HG03460 (cell line): ENCODE results near the gene AIG1.
"Not testable (repeated sequence)": the region's sequence is repeated elsewhere in the genome, so short reads cannot be mapped to it uniquely, and the experiment has no call there.

Source experiments
- ATAC-seq: cut with Tn5 transposase; IDR thresholded peaks from one replicate; pipeline ENCODE4 v1.9.1; 2021; ENCODE audit not compliant: unreplicated experiment

Gene AIG1

GRCh38 chr6:143223895-143224294 is 163.2 kb downstream of the AIG1 start:
- ATAC-seq, result no peak

- ATAC-seq, result no peak
These were observed 163.8 kb downstream of the AIG1 start for GRCh38 chr6:143224516-143224915.

GRCh38 chr6:143225929-143226328 is 165.2 kb downstream of the AIG1 start:
- no peak for ATAC-seq

GRCh38 chr6:143227675-143228074 is 167.0 kb downstream of the AIG1 start:
- ATAC-seq, result no peak

GRCh38 chr6:143229400-143229799 is 168.7 kb downstream of the AIG1 start:
- no peak for ATAC-seq

- no peak for ATAC-seq
These were observed 172.2 kb downstream of the AIG1 start for GRCh38 chr6:143232849-143233248.

- no peak for ATAC-seq
These were observed 173.0 kb downstream of the AIG1 start for GRCh38 chr6:143233554-143234285.

- ATAC-seq, result no peak
These were observed 174.0 kb downstream of the AIG1 start for GRCh38 chr6:143234734-143235133.

- no peak for ATAC-seq
These were observed 175.6 kb downstream of the AIG1 start for GRCh38 chr6:143236151-143236798.

- no peak for ATAC-seq
These were observed 177.6 kb downstream of the AIG1 start for GRCh38 chr6:143238306-143238705.

GRCh38 chr6:143241111-143241510 is 180.4 kb downstream of the AIG1 start:
- no peak for ATAC-seq

GRCh38 chr6:143241911-143242310 is 181.2 kb downstream of the AIG1 start:
- no peak for ATAC-seq

GRCh38 chr6:143243786-143244185 is 183.1 kb downstream of the AIG1 start:
- ATAC-seq, result no peak

GRCh38 chr6:143245656-143246055 is 185.0 kb downstream of the AIG1 start:
- no peak for ATAC-seq

GRCh38 chr6:143246166-143246775 is 185.6 kb downstream of the AIG1 start:
- ATAC-seq, result not testable (repeated sequence)

GRCh38 chr6:143247586-143247985 is 186.9 kb downstream of the AIG1 start:
- no peak for ATAC-seq

GRCh38 chr6:143248359-143248758 is 187.7 kb downstream of the AIG1 start:
- ATAC-seq, result no peak

GRCh38 chr6:143251288-143251687 is 190.6 kb downstream of the AIG1 start:
- ATAC-seq, result no peak

GRCh38 chr6:143252961-143253360 is 192.3 kb downstream of the AIG1 start:
- no peak for ATAC-seq

- ATAC-seq, result no peak
These were observed 192.9 kb downstream of the AIG1 start for GRCh38 chr6:143253586-143253985.

- no peak for ATAC-seq
These were observed 198.3 kb downstream of the AIG1 start for GRCh38 chr6:143258945-143259344.

GRCh38 chr6:143260857-143261256 is 200.2 kb downstream of the AIG1 start:
- ATAC-seq, result no peak
